K562 (cell line): ENCODE results near the gene STK24. TPM values are rescaled to one million over a fixed set of nuclear protein-coding genes. Genes with fewer than 3 reads are reported as not detected.

Source experiments
- ATAC-seq: fragments of 200-7000 bp; cut with Tn5 transposase; 3 replicates; pipeline ENCODE4 v1.9.1; 2020; ENCODE audit warnings: moderate library complexity
- BruUV-seq: library from RNA; stranded (reverse); fragments of 400-500 nt; replicated peaks from 2 replicates; lab custom pipeline; 2021; lab: Mats Ljungman, UMichigan
- CTCF ChIA-PET: fragments of 300-600 bp; formaldehyde crosslinking; extraction: SDS; loops from one replicate; lab custom pipeline; 2021; ENCODE audit warnings: low intra/inter-chr PET ratio; lab: Yijun Ruan, JAX
- POLR2A ChIA-PET: fragments of 300-600, 350-650 bp; sonication (Branson Sonifier 250); formaldehyde crosslinking; extraction: SDS; loops from one replicate; lab custom pipeline; 2021; ENCODE audit warnings: antibody characterized with exemption, inconsistent platforms; lab: Yijun Ruan, JAX
- DNase-seq, 4 experiments: peaks; one replicate each; pipeline versions ENCODE4 v3.0.0 to v3.0.0-alpha.2; 2011 to 2018; ENCODE audit warnings: low spot score in 3 of 4, mixed read lengths in 3 of 4; ENCODE audit errors: extremely low read depth in 1 of 4
- FAIRE-seq: peaks from 2 replicates; lab custom pipeline; 2011; peaks lifted over from hg19 to GRCh38; lab: Jason Lieb, UNC
- H2AFZ ChIP-seq: 2 replicates; pipeline ENCODE4 v1.6.0; 2011; ENCODE audit warnings: low read depth, low read length, control low read depth, inconsistent platforms
- H3K27ac ChIP-seq: fragments of 200-600 bp; 3 replicates; pipeline ENCODE4 v1.8.0; 2011; ENCODE audit warnings: low read depth, mild to moderate bottlenecking, control low read depth, inconsistent platforms, low read length, moderate library complexity, mixed read lengths; ENCODE audit errors: extremely low read depth
- H3K27me3 ChIP-seq, 2 experiments: fragments of 300-600 bp in 1 of 2; 2 replicates in 1 of 2; 3 replicates in 1 of 2; pipeline versions ENCODE4 v1.6.0 to v1.8.0; 2011; ENCODE audit warnings: inconsistent platforms in 2 of 2, low read length in 2 of 2, mild to moderate bottlenecking in 1 of 2, mixed read lengths in 1 of 2, moderate library complexity in 1 of 2; ENCODE audit not compliant: control insufficient read depth in 2 of 2, insufficient read depth in 2 of 2
- H3K36me3 ChIP-seq: fragments of 300-600 bp; 3 replicates; pipeline ENCODE4 v1.8.0; 2011; ENCODE audit warnings: mild to moderate bottlenecking, low read length, inconsistent platforms; ENCODE audit not compliant: control insufficient read depth, insufficient read depth
- H3K4me1 ChIP-seq, 2 experiments: fragments of 200-600 bp in 1 of 2; replicated peaks in 1 of 2; 2 replicates in 1 of 2; 3 replicates in 1 of 2; pipeline versions ENCODE4 v1.5.1 to v1.8.0; 2011; ENCODE audit warnings: inconsistent platforms in 2 of 2, low read length in 2 of 2, mild to moderate bottlenecking in 1 of 2, mixed read lengths in 1 of 2, moderate library complexity in 1 of 2; ENCODE audit not compliant: control insufficient read depth in 2 of 2, insufficient read depth in 2 of 2
- H3K4me2 ChIP-seq: 2 replicates; pipeline ENCODE4 v1.6.1; 2011; ENCODE audit warnings: low read length, control low read depth, inconsistent platforms, mixed read lengths; ENCODE audit not compliant: insufficient read depth
- H3K4me3 ChIP-seq: fragments of 200-600 bp; sonication (generic), shearing (Covaris generic); 2 replicates; pipeline ENCODE4 v1.5.1; 2016; ENCODE audit warnings: control low read depth, inconsistent platforms
- H3K79me2 ChIP-seq: fragments of 200-600 bp; 3 replicates; pipeline ENCODE4 v1.8.0; 2011; ENCODE audit warnings: low read length, inconsistent platforms; ENCODE audit not compliant: control insufficient read depth, insufficient read depth
- H3K9ac ChIP-seq, 2 experiments: 2 replicates each; pipeline versions ENCODE4 v1.6.0 to v1.6.1; 2011; ENCODE audit warnings: low read depth in 2 of 2, low read length in 2 of 2, control low read depth in 1 of 2, inconsistent platforms in 1 of 2, mild to moderate bottlenecking in 1 of 2, mixed read lengths in 1 of 2; ENCODE audit not compliant: insufficient read depth in 1 of 2
- H3K9me1 ChIP-seq: one replicate; pipeline ENCODE4 v1.6.0; 2011; ENCODE audit warnings: inconsistent platforms, mild to moderate bottlenecking, low read length, moderate library complexity; ENCODE audit not compliant: control insufficient read depth, insufficient read depth
- H3K9me3 ChIP-seq: replicated peaks from 2 replicates; pipeline ENCODE4 v1.5.1; 2011; ENCODE audit warnings: low read depth, low read length, inconsistent platforms; ENCODE audit not compliant: control insufficient read depth, insufficient read depth
- H4K20me1 ChIP-seq: replicated peaks from 2 replicates; pipeline ENCODE4 v1.6.1; 2011; ENCODE audit warnings: low read length, inconsistent platforms, mixed read lengths; ENCODE audit not compliant: control insufficient read depth, insufficient read depth
- CBFB ChIP-seq: sonication (generic); formaldehyde crosslinking; IDR thresholded peaks from 2 replicates; pipeline ENCODE4 v1.4.0; 2020; ENCODE audit warnings: mild to moderate bottlenecking, missing genetic modification reagents
- FOXM1 ChIP-seq, 2 experiments: fragments of 450-650 bp in 1 of 2; sonication (generic) in 1 of 2; formaldehyde crosslinking in 1 of 2; IDR thresholded peaks; 2 replicates each; pipeline versions ENCODE4 v1.6.1 to v1.9.0; 2017 to 2022; ENCODE audit warnings: low read depth in 2 of 2, mild to moderate bottlenecking in 2 of 2, missing genetic modification reagents in 1 of 2, moderate library complexity in 1 of 2
- GABPA ChIP-seq: fragments of 200-800 bp; sonication (Bioruptor generic); conservative IDR thresholded peaks from 2 replicates; pipeline ENCODE4 v1.6.1; 2016; ENCODE audit warnings: low read depth, missing genetic modification characterization, missing compliant biosample characterization
- KAT7 ChIP-seq: sonication (generic); formaldehyde crosslinking; IDR thresholded peaks from 2 replicates; pipeline ENCODE4 v1.8.0; 2022; ENCODE audit warnings: missing genetic modification reagents, mild to moderate bottlenecking, borderline replicate concordance
- POLR2A ChIP-seq: fragments of 450-650 bp; conservative IDR thresholded peaks from 2 replicates; pipeline ENCODE4 v1.6.1; 2016
- RFX1 ChIP-seq: fragments of 450-650 bp; IDR thresholded peaks from 2 replicates; pipeline ENCODE4 v1.6.1; 2016; ENCODE audit warnings: mild to moderate bottlenecking, moderate library complexity
- WGBS: fragments of 100-300 bp; shearing (Covaris generic); methylation state at CpG from one replicate; pipeline ENCODE4 v1.1.6; 2016; ENCODE audit warnings: low coverage, mixed read lengths; ENCODE audit not compliant: insufficient coverage; ENCODE audit errors: missing lambda C conversion rate; 5-methylcytosine and 5-hydroxymethylcytosine counted together
- in situ Hi-C: fragments of 300-500 bp; cut with MboI; formaldehyde crosslinking; loops from 4 replicates; pipeline ENCODE4 v1.15.0; 2018; ENCODE audit warnings: inconsistent platforms, mixed read lengths
- intact Hi-C: fragments of 100-400 bp; cut with micrococcal nuclease; formaldehyde crosslinking; loops from 2 replicates; pipeline ENCODE4 v1.14.2; 2022
- polyA plus RNA-seq, 8 experiments: library from polyadenylated mRNA; depleted of rRNA in 4 of 8; stranded (reverse) in 5 of 8; unstranded in 3 of 8; fragments of >200 nt; fragmentation: Nextera tagmentation in 2 of 8; fragmentation: Illumina TruSeq in 1 of 8; extraction: Ambion mirVana in 2 of 8; extraction: Trizol in 1 of 8; gene quantifications; 2 replicates each; pipeline versions ENCODE4 v1.2.1 to v1.2.3, GENCODE V29; 2011 to 2014; ENCODE audit warnings: inconsistent platforms in 1 of 8, missing spikeins in 1 of 8
- total RNA-seq, 7 experiments: library from RNA; depleted of rRNA in 6 of 7; stranded (reverse); fragments of >200 nt in 6 of 7; fragmentation: Illumina TruSeq in 2 of 7; extraction: Trizol in 2 of 7; gene quantifications; 2 replicates each; pipeline versions ENCODE4 v1.2.1 to v1.2.3, GENCODE V29; 2011 to 2021; ENCODE audit warnings: low replicate concordance in 1 of 7

The STK24 gene
- total and polyA plus RNA-seq, 9 of the 15 experiments (the other 6 are each of a cell fraction or from before 2014, with no cell fraction given): 3.8 to 78.4 (median 28.2) TPM

DNA sequence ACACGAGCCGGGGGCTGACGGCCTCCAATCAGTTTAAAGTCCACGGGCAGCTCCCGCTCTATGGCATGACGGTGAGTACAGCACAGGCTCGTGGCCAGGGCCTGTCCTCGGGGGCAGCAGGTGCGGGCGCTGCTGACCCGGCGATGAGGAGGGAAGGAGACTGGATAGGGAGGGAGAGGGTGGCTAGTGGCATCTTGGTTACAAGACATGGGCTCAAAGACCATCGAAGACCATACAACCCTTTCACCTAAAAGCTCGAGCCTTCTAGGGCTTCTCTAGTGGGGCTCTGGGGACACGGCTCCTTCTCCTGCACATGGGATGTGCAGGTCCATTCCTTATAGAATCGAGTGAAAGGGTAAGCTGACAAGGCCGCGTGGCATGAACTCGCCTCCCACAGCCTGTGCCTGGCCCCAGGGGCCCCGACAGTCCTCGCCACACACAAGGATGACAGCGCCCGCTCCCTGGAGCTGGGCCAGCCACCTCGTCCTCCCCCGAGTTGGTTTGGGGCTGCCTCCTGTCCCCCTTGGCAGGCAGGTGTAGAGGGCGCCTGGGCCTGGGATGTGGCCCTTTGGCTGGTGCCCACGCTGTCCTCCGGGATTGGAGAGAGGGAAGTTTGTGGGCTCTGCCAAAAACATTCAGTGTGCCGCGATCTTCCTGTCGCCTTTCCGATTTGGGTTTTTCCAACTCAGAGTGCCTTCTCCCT lies 137.6 kb downstream of the STK24 start:
- Histone ChIP-seq H2AFZ (no peak overlapping the region), H3K4me2 (no peak overlapping the region), H4K20me1 (no peaks in the 10 kb centered on the region), H3K27ac (no peak overlapping the region), H3K4me3 (no peak overlapping the region), H3K79me2 (no peaks in the 10 kb centered on the region), H3K9me1 (no peaks in the 10 kb centered on the region), H3K9ac (no peak overlapping the region), H3K27me3 (peaks cover 18 to 83% of the 10 kb centered on the region in 2 experiments), H3K9me3 (no peaks in the 10 kb centered on the region), H3K4me1 (no peaks in the 10 kb centered on the region; a peak in 1 of 5 replicates), H3K36me3 (no peaks in the 10 kb centered on the region)
- DNase-seq: no peak
- no TSS peak for BruUV-seq
- in situ Hi-C loops: no loop called here
- no peak for FAIRE-seq
- intact Hi-C loops: no loop called here
- 0% methylated on average over 15 of the region's 32 CpGs for WGBS
- TF ChIP-seq KAT7 (CRISPR knock-in tag): no peak
- TF ChIP-seq POLR2A: no peak
- no peak for TF ChIP-seq GABPA (tag)
- TF ChIP-seq FOXM1 (IDR thresholded peaks at IDR 0.05; ENCODE audit: low read depth): no peak
- no peak for TF ChIP-seq FOXM1 (CRISPR knock-in tag; IDR thresholded peaks at IDR 0.05; ENCODE audit: low read depth)
- TF ChIP-seq CBFB (CRISPR knock-in tag): no peak
- no peak for TF ChIP-seq RFX1
- ChIA-PET CTCF (no interaction called here), POLR2A (no interaction called here)
- ATAC-seq: no peak
